Cardiac muscle cell (in vitro differentiated cells and primary cell): Measurements from ENCODE around the gene GDF2. TPM values are rescaled to one million over a fixed set of nuclear protein-coding genes. Genes with fewer than 3 reads are reported as not detected.

Experiments used
- DNase-seq, 2 donors: peaks; one replicate each; pipeline versions ENCODE4 v3.0.0 to v3.0.0-alpha.2; 2010 to 2017; ENCODE audit warnings: low read depth in 1 of 2, low spot score in 1 of 2
- H3K27ac ChIP-seq: fragments of 200-600 bp; sonication (generic); 2 replicates; pipeline ENCODE4 v1.5.1; 2016
- H3K27me3 ChIP-seq: fragments of 200-600 bp; sonication (generic); 2 replicates; pipeline ENCODE4 v1.6.0; 2016; ENCODE audit warnings: control low read depth
- H3K36me3 ChIP-seq: fragments of 200-600 bp; sonication (generic); 2 replicates; pipeline ENCODE4 v1.5.1; 2016; ENCODE audit warnings: control low read depth
- H3K4me1 ChIP-seq: fragments of 200-600 bp; sonication (generic); 2 replicates; pipeline ENCODE4 v1.8.1; 2017; ENCODE audit warnings: low read depth, mild to moderate bottlenecking, mixed run types
- H3K4me3 ChIP-seq: fragments of 200-600 bp; sonication (generic); 2 replicates; pipeline ENCODE4 v1.5.1; 2016; ENCODE audit warnings: mild to moderate bottlenecking
- H3K9me3 ChIP-seq: fragments of 200-600 bp; sonication (generic); 2 replicates; pipeline ENCODE4 v1.5.1; 2017; ENCODE audit warnings: low read depth, mild to moderate bottlenecking, control low read depth
- CTCF ChIP-seq: IDR thresholded peaks from 2 replicates; pipeline ENCODE4 v1.5.1; 2012; ENCODE audit warnings: low read depth, mild to moderate bottlenecking, low read length
- polyA plus RNA-seq: library from polyadenylated mRNA; unstranded; fragments of >200 nt; fragmentation: Nextera tagmentation; extraction: Ambion mirVana; gene quantifications from 2 replicates; pipeline ENCODE4 v1.2.1, GENCODE V29; 2016
- total RNA-seq: library from RNA; depleted of rRNA; stranded (reverse); fragments of >200 nt; gene quantifications from 2 replicates; pipeline ENCODE4 v1.2.3, GENCODE V29; 2016

The GDF2 gene
- total and polyA plus RNA-seq, 2 experiments from 2014 or later, result 3.5 to 4.4 TPM

- H3K9me3 ChIP-seq, result no peaks in the 10 kb centered on the region
- no peaks in the 10 kb centered on the region for H3K4me1 ChIP-seq
- TF ChIP-seq CTCF, result no peak
- no peaks in the 10 kb centered on the region for H3K36me3 ChIP-seq
- H3K27me3 ChIP-seq, result no peaks in the 10 kb centered on the region
- H3K4me3 ChIP-seq, result no peak overlapping the region
- H3K27ac ChIP-seq, result no peak overlapping the region
- no peak for DNase-seq
These were observed 38.4 kb upstream of the GDF2 start for GRCh38 chr10:47283848-47284247.

- Histone ChIP-seq H3K27ac (no peak overlapping the region), H3K4me1 (no peaks in the 10 kb centered on the region), H3K9me3 (no peaks in the 10 kb centered on the region), H3K36me3 (no peaks in the 10 kb centered on the region), H3K27me3 (no peaks in the 10 kb centered on the region), H3K4me3 (no peak overlapping the region)
- DNase-seq, result no peak
- no peak for TF ChIP-seq CTCF
These were observed 36.7 kb upstream of the GDF2 start for GRCh38 chr10:47285381-47286115.

- DNase-seq, result no peak
These were observed 36.1 kb upstream of the GDF2 start for GRCh38 chr10:47286116-47286505.

GRCh38 chr10:47286591-47287315 is 35.5 kb upstream of the GDF2 start:
- DNase-seq, result no peak
- no peaks in the 10 kb centered on the region for H3K9me3 ChIP-seq
- no peak overlapping the region for H3K27ac ChIP-seq
- no peak for TF ChIP-seq CTCF
- H3K36me3 ChIP-seq, result no peaks in the 10 kb centered on the region
- H3K27me3 ChIP-seq, result no peaks in the 10 kb centered on the region
- no peak overlapping the region for H3K4me3 ChIP-seq
- no peaks in the 10 kb centered on the region for H3K4me1 ChIP-seq

More at GRCh38 chr10:47286116-47286505, 36.1 kb upstream of the GDF2 start:
- no peak overlapping the region for H3K4me3 ChIP-seq
- no peaks in the 10 kb centered on the region for H3K27me3 ChIP-seq
- TF ChIP-seq CTCF, result no peak
- H3K36me3 ChIP-seq, result no peaks in the 10 kb centered on the region
- no peaks in the 10 kb centered on the region for H3K4me1 ChIP-seq
- no peak overlapping the region for H3K27ac ChIP-seq
- no peaks in the 10 kb centered on the region for H3K9me3 ChIP-seq

- Histone ChIP-seq H3K4me3 (no peak overlapping the region), H3K27me3 (no peaks in the 10 kb centered on the region), H3K9me3 (no peaks in the 10 kb centered on the region), H3K36me3 (no peaks in the 10 kb centered on the region), H3K4me1 (no peaks in the 10 kb centered on the region), H3K27ac (no peak overlapping the region)
- no peak for TF ChIP-seq CTCF
- peak in 1 of 2 donors; percentile 53 for DNase-seq
These were observed 34.9 kb upstream of the GDF2 start for GRCh38 chr10:47287365-47287802.
